ENCODE results near the gene GPS1. TPM values are rescaled to one million over a fixed set of nuclear protein-coding genes. Genes with fewer than 3 reads are reported as not detected.
A peak's percentile ranks its signal among the peaks of the same experiment; 100 is the strongest.

The GPS1 gene
- total RNA-seq, 3 donors from 2014 or later = 68.8 to 95.4 (median 94.4) TPM

- peaks cover 33 to 45% of the 10 kb centered on the region in 2 donors for H3K4me1 ChIP-seq
- H3K9me3 ChIP-seq = no peaks in the 10 kb centered on the region
- DNase-seq (ENCODE audit: low spot score in 2 of 2) = peak; percentile 63 to 88
- intact Hi-C loops (cut with DNase I; ENCODE audit: low total_unique reads) = loop anchor here (1.0 kb wide), 1 partner anchor 47 kb away; no protein-coding TSS in a partner anchor
- H3K27ac ChIP-seq = peak overlapping the region; percentile 95 to 97
- H3K4me3 ChIP-seq = peak overlapping the region; percentile 17 to 57 (median 32)
- peak; percentile 28 to 48 (median 31) for TF ChIP-seq CTCF (IDR thresholded peaks at IDR 0.05)
- TF ChIP-seq POLR2AphosphoS5 (IDR thresholded peaks at IDR 0.05) = peak in 1 of 3 donors; percentile 30
- no peak for TF ChIP-seq POLR2A (IDR thresholded peaks at IDR 0.05)
- no peaks in the 10 kb centered on the region for H3K27me3 ChIP-seq
- no peaks in the 10 kb centered on the region for H3K36me3 ChIP-seq
Measured at GRCh38 chr17:82105882-82106687, 54.4 kb downstream of the GPS1 start.

GRCh38 chr17:82106688-82107305 lies 55.1 kb downstream of the GPS1 start:
- intact Hi-C loops (cut with DNase I; ENCODE audit: low total_unique reads) = loop anchor here (1.0 kb wide), 1 partner anchor 47 kb away; no protein-coding TSS in a partner anchor
- DNase-seq (ENCODE audit: low spot score in 2 of 2) = no peak
- Histone ChIP-seq H3K9me3 (no peaks in the 10 kb centered on the region), H3K27me3 (no peaks in the 10 kb centered on the region), H3K4me3 (peak overlapping the region; percentile 17 to 57 (median 32)), H3K36me3 (no peaks in the 10 kb centered on the region), H3K4me1 (peaks cover 26 to 38% of the 10 kb centered on the region in 2 donors), H3K27ac (peak overlapping the region; percentile 95 to 97)
- TF ChIP-seq CTCF (IDR thresholded peaks at IDR 0.05) = no peak
- TF ChIP-seq POLR2A (IDR thresholded peaks at IDR 0.05) = no peak
- TF ChIP-seq POLR2AphosphoS5 (IDR thresholded peaks at IDR 0.05) = no peak

Other genes starting within 250 kb of the GPS1 start
- not detected for gene GCGR, start 247.7 kb upstream of the GPS1 start, total RNA-seq
- 10 to 100 TPM; 51.2 to 81.0 (median 67.5) TPM for gene MCRIP1, start 218.6 kb upstream of the GPS1 start, total RNA-seq
- not detected for gene PPP1R27, start 216.8 kb upstream of the GPS1 start, total RNA-seq
- gene P4HB, start 191.4 kb upstream of the GPS1 start, total RNA-seq = 100 to 1,000 TPM; 374 to 475 (median 466) TPM
- gene ARHGDIA, start 180.6 kb upstream of the GPS1 start, total RNA-seq = 100 to 1,000 TPM in 2 of 3 donors, 10 to 100 TPM in 1; 67.0 to 135 (median 124) TPM
- gene ALYREF, start 160.3 kb upstream of the GPS1 start, total RNA-seq = 10 to 100 TPM; 37.4 to 69.5 (median 50.9) TPM
- 100 to 1,000 TPM in 2 of 3 donors, 10 to 100 TPM in 1; 99.7 to 127 (median 117) TPM for gene ANAPC11, start 160.2 kb upstream of the GPS1 start, total RNA-seq
- 1 to 10 TPM in 1 of 3 donors, not detected in 2; 2.0 TPM for gene NPB, start 149.7 kb upstream of the GPS1 start, total RNA-seq
- gene PCYT2, start 140.5 kb upstream of the GPS1 start, total RNA-seq = 10 to 100 TPM; 22.9 to 69.4 (median 35.9) TPM
- gene SIRT7, start 133.7 kb upstream of the GPS1 start, total RNA-seq = 10 to 100 TPM; 20.6 to 27.2 (median 25.8) TPM
- gene MAFG, start 124.2 kb upstream of the GPS1 start, total RNA-seq = 10 to 100 TPM; 12.3 to 15.2 (median 14.1) TPM
- 10 to 100 TPM in 2 of 3 donors, 1 to 10 TPM in 1; 3.0 to 30.2 (median 15.5) TPM for gene PYCR1, start 114.6 kb upstream of the GPS1 start, total RNA-seq
- not detected for gene MYADML2, start 104.7 kb upstream of the GPS1 start, total RNA-seq
- gene NOTUM, start 90.7 kb upstream of the GPS1 start, total RNA-seq = under 1 TPM in 1 of 3 donors, not detected in 2; 0.29 TPM
- 10 to 100 TPM; 15.4 to 31.8 (median 17.9) TPM for gene ASPSCR1, start 74.3 kb upstream of the GPS1 start, total RNA-seq
- 10 to 100 TPM; 79.5 to 94.7 (median 92.5) TPM for gene CENPX, start 29.0 kb upstream of the GPS1 start, total RNA-seq
- 10 to 100 TPM in 2 of 3 donors, 1 to 10 TPM in 1; 8.0 to 18.7 (median 14.7) TPM for gene LRRC45, start 28.6 kb upstream of the GPS1 start, total RNA-seq
- 10 to 100 TPM in 2 of 3 donors, 1 to 10 TPM in 1; 7.6 to 23.0 (median 16.1) TPM for gene RAC3, start 20.2 kb upstream of the GPS1 start, total RNA-seq
- gene DCXR, start 14.2 kb upstream of the GPS1 start, total RNA-seq = 100 to 1,000 TPM; 202 to 484 (median 228) TPM
- gene RFNG, start 87 bp upstream of the GPS1 start, total RNA-seq = 10 to 100 TPM; 30.5 to 49.4 (median 31.8) TPM
- gene DUS1L, start 13.9 kb downstream of the GPS1 start, total RNA-seq = 10 to 100 TPM; 55.0 to 96.4 (median 82.0) TPM
- 100 to 1,000 TPM in 1 of 3 donors, 10 to 100 TPM in 2; 95.4 to 590 (median 98.6) TPM for gene FASN, start 46.3 kb downstream of the GPS1 start, total RNA-seq
- 10 to 100 TPM; 13.4 to 56.9 (median 52.8) TPM for gene CCDC57, start 160.9 kb downstream of the GPS1 start, total RNA-seq
- gene SLC16A3, start 177.1 kb downstream of the GPS1 start, total RNA-seq = 10 to 100 TPM; 10.2 to 22.6 (median 17.3) TPM
- 10 to 100 TPM; 50.7 to 85.9 (median 75.2) TPM for gene CSNK1D, start 221.8 kb downstream of the GPS1 start, total RNA-seq